Keratinocyte (primary cell): ENCODE data around the gene PNPLA7. TPM values are rescaled to one million over a fixed set of nuclear protein-coding genes. Genes with fewer than 3 reads are reported as not detected.

Experiments used
- DNase-seq: peaks from one replicate; pipeline ENCODE4 v3.0.0-alpha.2; 2011; ENCODE audit warnings: low read depth, missing footprints, low spot score
- FAIRE-seq: peaks from 2 replicates; lab custom pipeline; 2011; peaks lifted over from hg19 to GRCh38; lab: Jason Lieb, UNC
- H2AFZ ChIP-seq: 2 replicates; pipeline ENCODE4 v1.6.0; 2012; ENCODE audit warnings: low read length, control low read depth, inconsistent platforms; ENCODE audit not compliant: control insufficient read depth
- H3K27ac ChIP-seq: 2 replicates; pipeline ENCODE4 v1.5.1; 2011; ENCODE audit warnings: low read length; ENCODE audit not compliant: control insufficient read depth, insufficient read depth
- H3K27me3 ChIP-seq: 3 replicates; pipeline ENCODE4 v1.6.0; 2011; ENCODE audit warnings: low read length; ENCODE audit not compliant: control insufficient read depth, insufficient read depth; ENCODE audit errors: extremely low read depth
- H3K36me3 ChIP-seq, 2 experiments: 2 replicates in 1 of 2; 3 replicates in 1 of 2; pipeline ENCODE4 v1.5.1; 2011; ENCODE audit warnings: low read length in 2 of 2, mild to moderate bottlenecking in 1 of 2; ENCODE audit not compliant: control insufficient read depth in 2 of 2, insufficient read depth in 2 of 2; ENCODE audit errors: extremely low read depth in 1 of 2
- H3K4me1 ChIP-seq: 3 replicates; pipeline ENCODE4 v1.5.1; 2011; ENCODE audit warnings: low read length; ENCODE audit not compliant: control insufficient read depth, insufficient read depth; ENCODE audit errors: extremely low read depth
- H3K4me2 ChIP-seq: 3 replicates; pipeline ENCODE4 v1.6.0; 2011; ENCODE audit warnings: low read depth, low read length; ENCODE audit not compliant: control insufficient read depth, insufficient read depth; ENCODE audit errors: extremely low read depth
- H3K4me3 ChIP-seq, 3 experiments: fragments of 200-600 bp in 1 of 3; sonication (generic) in 1 of 3; 2 replicates in 2 of 3; 3 replicates in 1 of 3; pipeline ENCODE4 v1.5.1; 2011 to 2016; ENCODE audit warnings: low read length in 3 of 3, mild to moderate bottlenecking in 3 of 3, control low read depth in 2 of 3, inconsistent platforms in 1 of 3, low read depth in 1 of 3, mixed read lengths in 1 of 3, mixed run types in 1 of 3, moderate library complexity in 1 of 3; ENCODE audit not compliant: control insufficient read depth in 2 of 3, insufficient read depth in 2 of 3; ENCODE audit errors: extremely low read depth in 1 of 3
- H3K79me2 ChIP-seq: 2 replicates; pipeline ENCODE4 v1.6.0; 2012; ENCODE audit warnings: low read length; ENCODE audit not compliant: control insufficient read depth, insufficient read depth
- H3K9ac ChIP-seq: 3 replicates; pipeline ENCODE4 v1.6.0; 2011; ENCODE audit warnings: low read length; ENCODE audit not compliant: control insufficient read depth, insufficient read depth; ENCODE audit errors: extremely low read depth
- H3K9me1 ChIP-seq: 3 replicates; pipeline ENCODE4 v1.6.0; 2011; ENCODE audit warnings: low read length; ENCODE audit not compliant: control insufficient read depth, insufficient read depth; ENCODE audit errors: extremely low read depth
- H3K9me3 ChIP-seq: 2 replicates; pipeline ENCODE4 v1.5.1; 2012; ENCODE audit warnings: low read depth, low read length; ENCODE audit not compliant: control insufficient read depth
- H4K20me1 ChIP-seq: 3 replicates; pipeline ENCODE4 v1.6.0; 2011; ENCODE audit warnings: low read length; ENCODE audit not compliant: control insufficient read depth, insufficient read depth; ENCODE audit errors: extremely low read depth
- CTCF ChIP-seq, 3 experiments: IDR thresholded peaks in 1 of 3; conservative IDR thresholded peaks in 1 of 3; optimal IDR thresholded peaks in 1 of 3; 2 replicates in 2 of 3; 3 replicates in 1 of 3; pipeline versions ENCODE3 to v1.5.1; 2011; ENCODE audit warnings: low read length in 3 of 3, mild to moderate bottlenecking in 3 of 3, moderate library complexity in 2 of 3, control low read depth in 1 of 3, inconsistent platforms in 1 of 3; ENCODE audit not compliant: insufficient read depth in 2 of 3; ENCODE audit errors: extremely low read depth in 1 of 3
- EZH2 ChIP-seq: IDR thresholded peaks from one replicate; pipeline ENCODE4 v1.6.1; 2012; ENCODE audit warnings: inconsistent platforms, mild to moderate bottlenecking, low read length, moderate library complexity
- dilution Hi-C: fragments of 300-500 bp; cut with MboI; formaldehyde crosslinking; loops from one replicate; pipeline ENCODE4 v1.7.0; 2020; ENCODE audit warnings: low sequenced_read_pairs; ENCODE audit not compliant: extremely low pct_ligation_motif_present
- polyA plus RNA-seq, 5 experiments: library from polyadenylated mRNA; depleted of rRNA in 3 of 5; stranded (reverse) in 3 of 5; stranded (forward) in 1 of 5; unstranded in 1 of 5; fragments of >200 nt; gene quantifications; 1 replicate in 1 of 5; 2 replicates in 3 of 5; 3 replicates in 1 of 5; pipeline versions ENCODE4 v1.2.1 to v1.2.3, GENCODE V29; 2011 to 2012; ENCODE audit warnings: missing spikeins in 2 of 5, low read depth in 1 of 5, low replicate concordance in 1 of 5

The PNPLA7 gene
- polyA plus RNA-seq, 1 donor (not counting 4 experiments of a cell fraction or from before 2014, with no cell fraction given), result 0.34 TPM

GRCh38 chr9:137449931-137450538 is 100.2 kb downstream of the PNPLA7 start:
- Histone ChIP-seq H3K4me1 (peaks cover 18% of the 10 kb centered on the region), H3K4me2 (no peak overlapping the region), H4K20me1 (peaks cover 5% of the 10 kb centered on the region), H3K79me2 (no peaks in the 10 kb centered on the region), H3K27ac (no peak overlapping the region), H3K36me3 (peaks cover 8 to 14% of the 10 kb centered on the region in 2 experiments), H2AFZ (no peak overlapping the region), H3K9ac (no peak overlapping the region), H3K9me1 (no peaks in the 10 kb centered on the region), H3K9me3 (no peaks in the 10 kb centered on the region), H3K4me3 (no peak overlapping the region), H3K27me3 (no peaks in the 10 kb centered on the region)
- no peak for TF ChIP-seq CTCF (optimal IDR thresholded peaks at IDR 0.05 in 1 of 3, IDR thresholded peaks at IDR 0.05 in 1 of 3, conservative IDR thresholded peaks at IDR 0.05 in 1 of 3; ENCODE audit: extremely low read depth in 1 of 3, insufficient read depth in 2 of 3, low read length in 3 of 3)
- TF ChIP-seq EZH2, result no peak
- dilution Hi-C loops, result no loop called here
- FAIRE-seq (no peak), DNase-seq (no peak)

DNA sequence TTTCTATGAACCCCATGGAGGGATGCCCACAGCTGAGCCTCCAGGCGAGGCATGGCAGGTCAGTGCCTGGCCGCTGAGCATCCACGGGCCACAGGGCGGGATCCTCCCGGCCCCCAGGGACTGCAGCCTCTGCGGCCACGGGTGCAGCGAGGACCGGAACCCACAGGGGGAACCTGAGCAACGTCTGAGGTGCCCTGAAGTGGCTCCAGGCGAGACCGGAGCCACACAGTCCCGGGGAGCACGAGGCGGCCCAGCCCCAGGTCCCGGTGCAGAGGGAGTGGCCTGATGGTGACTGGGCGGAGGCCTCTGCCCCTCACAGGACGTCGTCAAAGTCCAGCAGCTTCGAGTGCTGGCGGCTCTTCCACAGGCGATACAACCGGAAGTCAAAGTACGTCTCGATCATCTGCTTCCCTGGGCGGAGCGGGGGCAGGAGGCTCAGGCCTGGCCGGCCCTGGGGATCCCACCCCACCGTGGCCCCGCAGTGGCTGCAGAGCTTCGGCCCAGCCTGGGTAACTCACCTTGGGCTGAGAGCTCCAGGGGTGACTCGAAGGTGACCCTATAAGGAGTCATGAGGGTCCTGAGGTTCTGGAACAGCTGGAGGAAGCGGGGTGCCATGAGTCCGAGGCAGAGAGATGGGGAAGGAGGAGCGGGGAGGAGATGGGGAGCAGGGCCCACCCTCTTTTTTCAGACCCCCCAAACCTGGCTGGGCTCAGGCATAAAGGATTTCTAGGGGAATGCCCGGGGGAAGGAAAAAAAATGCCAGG is 100.9 kb downstream of the PNPLA7 start:
- Histone ChIP-seq H3K27ac (no peak overlapping the region), H3K79me2 (no peaks in the 10 kb centered on the region), H3K36me3 (peaks cover 8 to 14% of the 10 kb centered on the region in 2 experiments), H3K9me1 (no peaks in the 10 kb centered on the region), H3K27me3 (no peaks in the 10 kb centered on the region), H3K4me3 (no peak overlapping the region), H3K4me1 (peaks cover 15% of the 10 kb centered on the region), H3K9ac (no peak overlapping the region), H3K4me2 (no peak overlapping the region), H3K9me3 (no peaks in the 10 kb centered on the region), H2AFZ (no peak overlapping the region), H4K20me1 (peaks cover 5% of the 10 kb centered on the region)
- dilution Hi-C loops, result no loop called here
- no peak for DNase-seq
- TF ChIP-seq EZH2 (no peak), CTCF (optimal IDR thresholded peaks at IDR 0.05 in 1 of 3, IDR thresholded peaks at IDR 0.05 in 1 of 3, conservative IDR thresholded peaks at IDR 0.05 in 1 of 3; ENCODE audit: extremely low read depth in 1 of 3, insufficient read depth in 2 of 3, low read length in 3 of 3) (no peak)
- no peak for FAIRE-seq
